GM10266 (cell line): Measurements from ENCODE around the gene NMNAT2.

Experiments used
- DNase-seq: peaks from one replicate; pipeline ENCODE4 v3.0.0; 2012; ENCODE audit errors: extremely low spot score
- TF ChIP-seq, protein P1 (sequence below): IDR thresholded peaks from 2 replicates; pipeline ENCODE4 v1.5.1; 2012; ENCODE audit warnings: mild to moderate bottlenecking, low read depth; ENCODE audit not compliant: control insufficient read depth, insufficient read depth; ENCODE audit errors: missing control alignments

Gene NMNAT2

DNA sequence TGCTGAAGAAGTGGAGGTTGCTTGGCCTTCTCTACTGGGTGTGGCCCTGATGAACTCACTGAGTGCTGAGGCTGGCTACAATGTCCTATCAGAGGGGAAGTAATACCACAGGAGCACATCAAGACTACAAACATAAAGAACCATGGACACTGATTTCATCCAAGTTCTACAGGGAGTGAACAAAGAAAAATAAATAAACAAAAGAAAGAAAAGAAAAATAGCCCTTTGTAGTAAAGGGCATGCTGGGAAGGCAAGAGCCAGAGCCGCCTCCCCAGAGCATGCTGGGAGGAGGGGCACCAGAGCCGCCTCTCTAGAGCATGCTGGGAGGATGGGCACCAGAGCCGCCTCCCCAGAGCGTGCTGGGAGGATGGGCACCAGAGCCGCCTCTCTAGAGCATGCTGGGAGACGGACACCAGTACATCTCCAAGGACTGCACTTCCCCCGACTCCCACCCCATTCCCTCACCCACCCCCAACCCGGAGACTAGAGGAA lies 166.2 kb downstream of the NMNAT2 start:
- TF ChIP-seq, protein P1, sequence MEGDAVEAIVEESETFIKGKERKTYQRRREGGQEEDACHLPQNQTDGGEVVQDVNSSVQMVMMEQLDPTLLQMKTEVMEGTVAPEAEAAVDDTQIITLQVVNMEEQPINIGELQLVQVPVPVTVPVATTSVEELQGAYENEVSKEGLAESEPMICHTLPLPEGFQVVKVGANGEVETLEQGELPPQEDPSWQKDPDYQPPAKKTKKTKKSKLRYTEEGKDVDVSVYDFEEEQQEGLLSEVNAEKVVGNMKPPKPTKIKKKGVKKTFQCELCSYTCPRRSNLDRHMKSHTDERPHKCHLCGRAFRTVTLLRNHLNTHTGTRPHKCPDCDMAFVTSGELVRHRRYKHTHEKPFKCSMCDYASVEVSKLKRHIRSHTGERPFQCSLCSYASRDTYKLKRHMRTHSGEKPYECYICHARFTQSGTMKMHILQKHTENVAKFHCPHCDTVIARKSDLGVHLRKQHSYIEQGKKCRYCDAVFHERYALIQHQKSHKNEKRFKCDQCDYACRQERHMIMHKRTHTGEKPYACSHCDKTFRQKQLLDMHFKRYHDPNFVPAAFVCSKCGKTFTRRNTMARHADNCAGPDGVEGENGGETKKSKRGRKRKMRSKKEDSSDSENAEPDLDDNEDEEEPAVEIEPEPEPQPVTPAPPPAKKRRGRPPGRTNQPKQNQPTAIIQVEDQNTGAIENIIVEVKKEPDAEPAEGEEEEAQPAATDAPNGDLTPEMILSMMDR: no peak
- DNase-seq: no peak

- no peak for DNase-seq
- TF ChIP-seq, protein P1: no peak
These were observed 166.8 kb downstream of the NMNAT2 start for GRCh38 chr1:183251101-183251958.

DNA sequence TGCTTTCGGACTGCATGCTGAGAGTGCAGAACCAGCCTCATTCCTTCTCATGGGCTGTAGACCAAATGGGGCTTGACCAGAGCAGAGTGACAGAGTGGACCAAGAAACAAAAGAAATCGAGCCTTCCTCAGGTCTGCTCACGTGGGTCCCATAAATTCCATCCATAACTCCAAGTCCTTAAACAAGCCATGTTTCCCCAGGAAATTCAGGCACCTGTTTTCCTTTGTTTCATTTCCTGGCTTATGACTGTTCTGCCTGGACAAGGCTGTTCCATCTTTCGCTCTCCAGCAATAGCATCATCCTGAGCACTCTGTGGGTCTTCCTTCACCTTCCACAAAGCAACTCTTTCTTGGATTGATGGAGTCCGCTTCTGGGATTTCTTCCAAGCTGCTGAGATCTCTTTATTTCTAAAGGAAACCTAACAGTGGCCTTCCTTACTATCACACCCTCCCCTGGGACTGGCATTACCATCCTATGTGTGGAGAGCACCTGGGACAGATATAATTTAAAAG lies 168.2 kb downstream of the NMNAT2 start:
- TF ChIP-seq, protein P1: no peak
- no peak for DNase-seq

DNA sequence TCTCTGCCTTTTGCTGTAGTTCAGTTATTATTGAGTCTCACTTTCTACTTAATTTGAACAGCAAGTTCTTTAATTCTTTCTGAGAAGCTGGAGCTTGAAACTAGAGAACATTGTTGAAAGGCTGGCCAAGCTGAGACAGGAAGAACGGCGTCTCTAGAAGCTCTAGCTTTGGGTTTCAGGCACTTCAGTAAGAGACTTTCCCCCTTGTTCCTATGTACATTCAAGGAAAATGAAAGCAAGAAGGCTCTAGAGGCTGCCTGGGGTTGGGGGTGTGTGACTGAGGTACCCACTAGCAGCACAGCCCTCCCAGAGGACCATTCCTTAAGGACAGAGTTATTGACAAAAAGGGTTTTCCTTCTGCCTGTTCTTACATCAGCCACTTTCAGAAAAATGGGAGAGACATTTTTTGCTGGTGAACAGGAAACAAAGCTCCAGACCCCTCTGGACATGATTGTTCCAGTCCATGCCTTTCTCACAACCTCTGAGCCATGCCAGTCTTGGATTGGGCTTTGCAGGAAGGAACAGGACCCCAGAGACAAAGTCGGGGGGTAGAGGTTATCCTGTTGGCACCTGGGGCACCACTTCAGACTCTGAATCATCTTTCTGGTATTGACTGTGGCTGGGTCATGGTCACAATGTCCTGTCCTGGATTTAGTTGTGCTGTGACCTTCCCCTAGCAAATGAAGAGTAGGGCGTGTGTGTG lies 169.0 kb downstream of the NMNAT2 start:
- DNase-seq: no peak
- TF ChIP-seq, protein P1: no peak

DNA sequence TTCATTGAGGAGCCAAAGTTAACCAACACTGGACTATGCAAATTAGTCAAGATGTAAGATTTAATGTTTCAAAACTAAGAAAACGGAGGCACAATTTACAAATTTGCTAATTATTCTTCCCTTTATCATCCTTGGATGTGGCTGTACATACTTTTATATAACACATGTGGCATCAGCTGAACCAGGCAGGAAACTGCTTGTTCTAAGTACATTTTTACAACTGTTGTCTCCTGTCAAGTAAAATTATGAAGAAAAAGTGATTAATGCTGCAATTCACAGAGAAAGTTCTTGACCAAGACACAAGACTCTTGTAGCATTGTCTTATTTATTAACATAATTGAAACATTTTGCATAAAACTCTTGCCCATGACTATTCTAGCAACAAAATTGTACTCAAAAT lies 170.2 kb downstream of the NMNAT2 start:
- no peak for DNase-seq
- TF ChIP-seq, protein P1: no peak

DNA sequence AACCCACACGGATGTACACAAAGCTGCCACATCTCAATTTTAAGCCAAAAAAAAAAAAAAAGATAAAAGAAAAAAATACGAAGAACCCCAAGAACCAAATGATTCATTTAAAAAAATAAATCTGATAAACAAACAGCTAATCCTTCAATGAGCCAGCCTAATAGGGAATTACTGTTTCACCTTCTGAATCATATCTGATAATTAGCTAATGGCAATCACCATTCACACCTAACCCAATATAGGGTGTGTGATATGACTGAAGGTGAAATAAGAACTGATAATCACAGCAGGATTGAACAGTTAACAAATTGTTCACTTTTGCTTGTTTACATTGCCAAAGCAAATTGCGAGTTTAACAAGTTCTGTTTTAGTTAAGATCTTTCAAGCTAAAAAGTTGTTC lies 170.7 kb downstream of the NMNAT2 start:
- TF ChIP-seq, protein P1: no peak
- DNase-seq: no peak
